BE2C (cell line): ENCODE measurements around the gene PIK3CD.

Experiments
- DNase-seq: peaks from one replicate; pipeline ENCODE4 v3.0.0-alpha.2; 2020
- H3K27me3 ChIP-seq: fragments of 250-450 bp; sonication (Bioruptor Pico); 2 replicates; pipeline ENCODE4 v1.5.1; 2020; ENCODE audit warnings: mild to moderate bottlenecking
- H3K36me3 ChIP-seq: fragments of 250-450 bp; sonication (Bioruptor Pico); 2 replicates; pipeline ENCODE4 v1.5.1; 2020; ENCODE audit warnings: mild to moderate bottlenecking
- H3K4me1 ChIP-seq: fragments of 250-450 bp; sonication (Bioruptor Pico); 2 replicates; pipeline ENCODE4 v1.5.1; 2020
- H3K4me3 ChIP-seq: 2 replicates; pipeline ENCODE4 v1.5.1; 2011; ENCODE audit warnings: low read depth, low read length
- H3K9me3 ChIP-seq: fragments of 250-450 bp; sonication (Bioruptor Pico); 2 replicates; pipeline ENCODE4 v1.5.1; 2020
- CTCF ChIP-seq: IDR thresholded peaks from 2 replicates; pipeline ENCODE4 v1.5.1; 2012; ENCODE audit warnings: mild to moderate bottlenecking, low read depth, low read length

Gene PIK3CD

GRCh38 chr1:9729523-9729922, 78.0 kb downstream of the PIK3CD start:
- H3K9me3 ChIP-seq: no peaks in the 10 kb centered on the region
- H3K4me3 ChIP-seq: no peak overlapping the region
- peaks cover 20% of the 10 kb centered on the region for H3K36me3 ChIP-seq
- no peaks in the 10 kb centered on the region for H3K4me1 ChIP-seq
- DNase-seq: no peak
- TF ChIP-seq CTCF: no peak
- no peaks in the 10 kb centered on the region for H3K27me3 ChIP-seq

- no peaks in the 10 kb centered on the region for H3K9me3 ChIP-seq
- DNase-seq: no peak
- H3K36me3 ChIP-seq: peaks cover 20% of the 10 kb centered on the region
- TF ChIP-seq CTCF: no peak
- H3K27me3 ChIP-seq: no peaks in the 10 kb centered on the region
- H3K4me3 ChIP-seq: no peak overlapping the region
- no peaks in the 10 kb centered on the region for H3K4me1 ChIP-seq
Observed at GRCh38 chr1:9730096-9730901, 78.8 kb downstream of the PIK3CD start.

- peaks cover 20% of the 10 kb centered on the region for H3K36me3 ChIP-seq
- no peaks in the 10 kb centered on the region for H3K9me3 ChIP-seq
- DNase-seq: no peak
- H3K27me3 ChIP-seq: no peaks in the 10 kb centered on the region
- no peak overlapping the region for H3K4me3 ChIP-seq
- TF ChIP-seq CTCF: no peak
- H3K4me1 ChIP-seq: no peaks in the 10 kb centered on the region
Observed at GRCh38 chr1:9731051-9731537, 79.6 kb downstream of the PIK3CD start.

- H3K36me3 ChIP-seq: peaks cover 20% of the 10 kb centered on the region
- no peaks in the 10 kb centered on the region for H3K9me3 ChIP-seq
- H3K4me3 ChIP-seq: no peak overlapping the region
- DNase-seq: no peak
- no peaks in the 10 kb centered on the region for H3K27me3 ChIP-seq
- H3K4me1 ChIP-seq: no peaks in the 10 kb centered on the region
- no peak for TF ChIP-seq CTCF
Observed at GRCh38 chr1:9731561-9731960, 80.0 kb downstream of the PIK3CD start.

- H3K9me3 ChIP-seq: no peaks in the 10 kb centered on the region
- no peak for TF ChIP-seq CTCF
- H3K4me1 ChIP-seq: no peaks in the 10 kb centered on the region
- no peaks in the 10 kb centered on the region for H3K27me3 ChIP-seq
- DNase-seq: no peak
- H3K4me3 ChIP-seq: no peak overlapping the region
- H3K36me3 ChIP-seq: peaks cover 20% of the 10 kb centered on the region
Observed at GRCh38 chr1:9732123-9732971, 80.8 kb downstream of the PIK3CD start.
